PC-9 (cell line): ENCODE data around the gene BTBD16. TPM values are rescaled to one million over a fixed set of nuclear protein-coding genes. Genes with fewer than 3 reads are reported as not detected.

Source experiments
- BruUV-seq: library from RNA; stranded (reverse); fragments of 400-500 nt; replicated peaks from 2 replicates; lab custom pipeline; 2021; lab: Mats Ljungman, UMichigan
- CTCF ChIA-PET: fragments of 300-600 bp; sonication (Branson Sonifier 250); formaldehyde crosslinking; loops from one replicate; lab custom pipeline; 2022; ENCODE audit warnings: antibody characterized with exemption; lab: Charles Lee
- POLR2A ChIA-PET: fragments of 300-600 bp; sonication (Branson Sonifier 250); formaldehyde crosslinking; loops from one replicate; lab custom pipeline; 2022; ENCODE audit warnings: antibody characterized with exemption; ENCODE audit not compliant: unreplicated experiment; lab: Charles Lee
- DNase-seq, 2 experiments: peaks; one replicate each; pipeline versions ENCODE4 v3.0.0 to v3.0.0-alpha.2; 2015 to 2022; ENCODE audit warnings: mixed read lengths in 1 of 2
- H2AFZ ChIP-seq: fragments of 200-600 bp; sonication (generic); 2 replicates; pipeline ENCODE4 v1.8.1; 2017; ENCODE audit warnings: antibody characterized with exemption
- H3F3A ChIP-seq: fragments of 200-600 bp; sonication (generic); 2 replicates; pipeline ENCODE4 v1.8.1; 2017; ENCODE audit warnings: antibody characterized with exemption, mild to moderate bottlenecking, low read depth; ENCODE audit not compliant: insufficient read depth
- H3K27ac ChIP-seq: fragments of 200-600 bp; sonication (generic); 2 replicates; pipeline ENCODE4 v1.6.1; 2016; ENCODE audit warnings: mixed run types
- H3K27me3 ChIP-seq: fragments of 200-600 bp; sonication (generic); 2 replicates; pipeline ENCODE4 v1.6.1; 2016; ENCODE audit warnings: low read depth, mixed run types; ENCODE audit not compliant: insufficient read depth
- H3K36me3 ChIP-seq: fragments of 200-600 bp; sonication (generic); 2 replicates; pipeline ENCODE4 v1.6.1; 2016; ENCODE audit warnings: low read depth, mixed run types
- H3K4me1 ChIP-seq: fragments of 200-600 bp; sonication (generic); replicated peaks from 2 replicates; pipeline ENCODE4 v1.6.1; 2016; ENCODE audit warnings: mixed run types; ENCODE audit not compliant: insufficient read depth
- H3K4me2 ChIP-seq: fragments of 200-600 bp; sonication (generic); 2 replicates; pipeline ENCODE4 v1.6.1; 2017; ENCODE audit warnings: mixed run types
- H3K4me3 ChIP-seq: fragments of 200-600 bp; sonication (generic); 2 replicates; pipeline ENCODE4 v1.6.1; 2016; ENCODE audit warnings: mixed run types
- H3K79me2 ChIP-seq: fragments of 200-600 bp; sonication (generic); 2 replicates; pipeline ENCODE4 v1.6.1; 2017; ENCODE audit warnings: low read depth, mixed run types
- H3K9me2 ChIP-seq: fragments of 200-600 bp; sonication (generic); 2 replicates; pipeline ENCODE4 v1.8.1; 2017; ENCODE audit warnings: mild to moderate bottlenecking; ENCODE audit not compliant: insufficient read depth
- H3K9me3 ChIP-seq: fragments of 200-600 bp; sonication (generic); 2 replicates; pipeline ENCODE4 v1.8.1; 2016; ENCODE audit warnings: low read depth; ENCODE audit not compliant: insufficient read depth
- H4K20me1 ChIP-seq: fragments of 200-600 bp; sonication (generic); 2 replicates; pipeline ENCODE4 v1.8.1; 2017; ENCODE audit not compliant: insufficient read depth
- CTCF ChIP-seq: fragments of 200-600 bp; sonication (generic); conservative IDR thresholded peaks from 2 replicates; pipeline ENCODE4 v1.6.1; 2017; ENCODE audit warnings: mixed run types, antibody characterized with exemption, mild to moderate bottlenecking, moderate library complexity
- EZH2 ChIP-seq: fragments of 200-600 bp; sonication (generic); IDR thresholded peaks from 2 replicates; pipeline ENCODE4 v1.8.0; 2017; ENCODE audit warnings: antibody characterized with exemption, low read depth
- intact Hi-C: fragments of 100-400 bp; cut with micrococcal nuclease; formaldehyde crosslinking; loops from one replicate; pipeline ENCODE4 v1.10.0; 2022; ENCODE audit not compliant: unreplicated experiment
- total RNA-seq: library from RNA; stranded (reverse); gene quantifications from 2 replicates; pipeline ENCODE4 v1.2.3, GENCODE V29; 2021

The BTBD16 gene
- total RNA-seq, 1 experiment from 2014 or later: 0.37 TPM

GRCh38 chr10:122294511-122295450, 23.7 kb downstream of the BTBD16 start:
- POLR2A ChIA-PET: interaction anchor here (0.6 kb wide), 1 partner anchor 30 kb away, joined by 3 read pairs; no protein-coding TSS in a partner anchor

GRCh38 chr10:122295451-122295809, 24.3 kb downstream of the BTBD16 start:
- Histone ChIP-seq H3K27ac (no peak overlapping the region), H2AFZ (no peak overlapping the region), H3K79me2 (no peaks in the 10 kb centered on the region), H3K4me2 (no peak overlapping the region), H3K27me3 (no peaks in the 10 kb centered on the region), H3K9me3 (no peaks in the 10 kb centered on the region), H3K4me3 (no peak overlapping the region), H3K9me2 (no peaks in the 10 kb centered on the region), H4K20me1 (no peaks in the 10 kb centered on the region), H3F3A (peaks cover 26% of the 10 kb centered on the region), H3K36me3 (no peaks in the 10 kb centered on the region), H3K4me1 (peaks cover 47% of the 10 kb centered on the region)
- ChIA-PET CTCF (no interaction called here), POLR2A (no interaction called here)
- DNase-seq: no peak
- intact Hi-C loops: loop anchor here (10.0 kb wide), 1 partner anchor 79 kb away; the partner anchor contains the start of gene PLEKHA1
- no TSS peak for BruUV-seq
- TF ChIP-seq CTCF: no peak
- TF ChIP-seq EZH2: no peak

More at GRCh38 chr10:122294511-122295450, 23.7 kb downstream of the BTBD16 start:
- no peaks in the 10 kb centered on the region for H4K20me1 ChIP-seq
- TF ChIP-seq CTCF: no peak
- no peak for TF ChIP-seq EZH2
- H3K27ac ChIP-seq: peak overlapping the region; percentile 90
- no peak overlapping the region for H2AFZ ChIP-seq
- no TSS peak for BruUV-seq
- H3K4me2 ChIP-seq: peak overlapping the region; percentile 46
- H3K4me1 ChIP-seq: peaks cover 47% of the 10 kb centered on the region
- peaks cover 26% of the 10 kb centered on the region for H3F3A ChIP-seq
- H3K27me3 ChIP-seq: no peaks in the 10 kb centered on the region
- H3K36me3 ChIP-seq: no peaks in the 10 kb centered on the region
- H3K9me3 ChIP-seq: no peaks in the 10 kb centered on the region
- no peaks in the 10 kb centered on the region for H3K79me2 ChIP-seq
- CTCF ChIA-PET: interaction anchor here (0.7 to 1.6 kb wide), 2 partner anchors 31 to 140 kb away, joined by 4 to 7 read pairs; no protein-coding TSS in a partner anchor
- H3K9me2 ChIP-seq: no peaks in the 10 kb centered on the region
- intact Hi-C loops: loop anchor here (10.0 kb wide), 1 partner anchor 80 kb away; the partner anchor contains the start of gene PLEKHA1
- H3K4me3 ChIP-seq: no peak overlapping the region
- DNase-seq: no peak

GRCh38 chr10:122296363-122297120, 25.4 kb downstream of the BTBD16 start:
- Histone ChIP-seq H3K9me2 (no peaks in the 10 kb centered on the region), H2AFZ (no peak overlapping the region), H3K36me3 (no peaks in the 10 kb centered on the region), H3K27me3 (no peaks in the 10 kb centered on the region), H3K79me2 (no peaks in the 10 kb centered on the region), H3K27ac (no peak overlapping the region), H3F3A (peaks cover 26% of the 10 kb centered on the region), H3K4me2 (no peak overlapping the region), H3K9me3 (no peaks in the 10 kb centered on the region), H3K4me3 (no peak overlapping the region), H3K4me1 (peaks cover 41% of the 10 kb centered on the region), H4K20me1 (no peaks in the 10 kb centered on the region)
- DNase-seq: no peak
- ChIA-PET POLR2A (no interaction called here), CTCF (no interaction called here)
- BruUV-seq: no TSS peak
- TF ChIP-seq CTCF (no peak), EZH2 (no peak)
- intact Hi-C loops: loop anchor here (10.0 kb wide), 1 partner anchor 78 kb away; the partner anchor contains the start of gene PLEKHA1
